Activated CD4-positive, alpha-beta T cell treated with anti-CD3 and anti-CD28 coated beads, Interleukin-2, amount 50 U/mL, for 4 hours (primary cell): ENCODE data around the gene HOXB7.

Source experiments
- DNase-seq, 2 experiments: peaks; one replicate each; pipeline ENCODE4 v3.0.0-alpha.2; 2020

The HOXB7 gene

GRCh38 chr17:48577946-48578615 is 32.7 kb downstream of the HOXB7 start, which contains the start of gene HOXB4:
TSS of gene HOXB4 (minus strand) at chr17:48578350. CDS start at chr17:48578319, 31 bp downstream.
- DNase-seq: peak; percentile 47 to 57

- no peak for DNase-seq
Measured at GRCh38 chr17:48577330-48577945, 33.4 kb downstream of the HOXB7 start.

GRCh38 chr17:48576479-48577309 is 34.1 kb downstream of the HOXB7 start:
- no peak for DNase-seq

GRCh38 chr17:48575673-48576478 is 34.9 kb downstream of the HOXB7 start:
- no peak for DNase-seq

- no peak for DNase-seq
Measured at GRCh38 chr17:48575066-48575582, 35.7 kb downstream of the HOXB7 start.

GRCh38 chr17:48574505-48575065 is 36.2 kb downstream of the HOXB7 start:
- DNase-seq: no peak

GRCh38 chr17:48571826-48572417 is 38.9 kb downstream of the HOXB7 start:
- no peak for DNase-seq

- no peak for DNase-seq
Measured at GRCh38 chr17:48571024-48571818, 39.6 kb downstream of the HOXB7 start.

GRCh38 chr17:48570325-48571023 is 40.3 kb downstream of the HOXB7 start:
- no peak for DNase-seq

GRCh38 chr17:48569674-48570324 is 41.0 kb downstream of the HOXB7 start:
- DNase-seq: no peak

- no peak for DNase-seq
Measured at GRCh38 chr17:48569240-48569582, 41.6 kb downstream of the HOXB7 start.

GRCh38 chr17:48568499-48569239 is 42.1 kb downstream of the HOXB7 start:
- no peak for DNase-seq

GRCh38 chr17:48567646-48568354 is 43.0 kb downstream of the HOXB7 start:
- no peak for DNase-seq

GRCh38 chr17:48567209-48567608 is 43.6 kb downstream of the HOXB7 start:
- no peak for DNase-seq

- no peak for DNase-seq
Measured at GRCh38 chr17:48566717-48567116, 44.1 kb downstream of the HOXB7 start.

GRCh38 chr17:48565925-48566710 is 44.7 kb downstream of the HOXB7 start:
- DNase-seq: no peak

GRCh38 chr17:48565022-48565554 is 45.7 kb downstream of the HOXB7 start:
- no peak for DNase-seq
